Lower lobe of right lung (tissue), 2 donors: Measurements from ENCODE around the gene ING5. TPM values are rescaled to one million over a fixed set of nuclear protein-coding genes. Genes with fewer than 3 reads are reported as not detected.
"Not testable (repeated sequence)": the region's sequence is repeated elsewhere in the genome, so short reads cannot be mapped to it uniquely, and the experiment has no call there.

Experiments
- ATAC-seq, 2 donors: fragments of 200-7000 bp; cut with Tn5 transposase; one replicate each; pipeline ENCODE4 v1.9.1; 2020 to 2022; ENCODE audit warnings: mild to moderate bottlenecking in 2 of 2, moderate library complexity in 2 of 2
- DNase-seq: peaks from one replicate; pipeline ENCODE4 v3.0.0-alpha.2; 2020
- H3K27ac ChIP-seq: fragments of 200-600 bp; one replicate; pipeline ENCODE4 v1.8.0; 2022
- H3K27me3 ChIP-seq: fragments of 200-600 bp; one replicate; pipeline ENCODE4 v1.8.0; 2022; ENCODE audit warnings: low read depth
- H3K36me3 ChIP-seq: fragments of 200-600 bp; one replicate; pipeline ENCODE4 v1.8.0; 2022; ENCODE audit warnings: mild to moderate bottlenecking
- H3K4me1 ChIP-seq: fragments of 200-600 bp; one replicate; pipeline ENCODE4 v1.8.0; 2022
- H3K4me3 ChIP-seq: fragments of 200-600 bp; one replicate; pipeline ENCODE4 v1.8.0; 2022; ENCODE audit warnings: mild to moderate bottlenecking
- H3K9me3 ChIP-seq: fragments of 200-600 bp; one replicate; pipeline ENCODE4 v1.8.0; 2022
- intact Hi-C: fragments of 100-400 bp; cut with DNase I; formaldehyde crosslinking; loops from one replicate; pipeline ENCODE4 v1.11.0; 2022
- total RNA-seq: library from RNA; stranded (reverse); fragmentation: NEBNext Ultra II Directional; extraction: Animal tissue kit (Norgen Biotek cat#: 25700); gene quantifications from one replicate; pipeline ENCODE4 v1.2.1, GENCODE V29; 2021
- TF ChIP-seq, protein P1 (sequence below): fragments of 200-600 bp; IDR thresholded peaks from one replicate; pipeline ENCODE4 v1.8.0; 2022; ENCODE audit warnings: antibody characterized with exemption, mild to moderate bottlenecking
- donor health status: DM: no; HTN: yes; CAD: no; lungs with severe emphysema.

Gene ING5
- total RNA-seq, 1 donor from 2014 or later: 36.5 TPM

DNA sequence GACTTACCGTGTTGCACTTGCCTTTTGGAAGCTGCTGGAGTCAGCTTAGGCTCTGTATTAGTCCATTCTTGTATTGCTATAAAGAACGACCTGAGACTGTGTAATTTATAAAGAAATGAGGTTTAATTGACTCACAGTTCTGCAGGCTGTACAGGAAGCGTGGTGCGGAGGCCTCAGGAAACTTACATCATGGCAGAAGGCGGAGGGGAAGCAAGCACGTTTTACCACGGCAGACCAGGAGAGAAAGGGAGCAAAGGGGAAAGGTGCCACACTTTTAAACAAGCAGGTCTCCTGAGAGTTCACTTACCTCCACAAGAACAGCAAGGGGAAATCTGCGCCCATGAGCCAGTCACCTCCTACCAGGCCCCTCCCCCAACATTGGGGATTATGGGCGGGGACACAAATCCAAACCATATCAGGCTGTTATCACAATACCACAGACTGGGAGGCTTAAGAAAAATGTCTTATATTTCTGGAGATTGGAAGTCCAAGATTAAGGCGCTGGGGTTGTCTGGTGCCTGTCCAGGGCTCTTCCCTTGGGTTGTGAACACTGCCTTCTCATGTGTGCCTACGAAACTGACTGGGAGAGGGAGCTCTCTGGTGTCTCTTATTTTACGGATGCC lies 28.9 kb downstream of the ING5 start:
- DNase-seq: no peak
- Histone ChIP-seq H3K27me3 (no peaks in the 10 kb centered on the region), H3K27ac (no peak overlapping the region), H3K4me3 (no peak overlapping the region), H3K9me3 (no peaks in the 10 kb centered on the region), H3K36me3 (peaks cover 4% of the 10 kb centered on the region), H3K4me1 (peaks cover 16% of the 10 kb centered on the region)
- TF ChIP-seq, protein P1, sequence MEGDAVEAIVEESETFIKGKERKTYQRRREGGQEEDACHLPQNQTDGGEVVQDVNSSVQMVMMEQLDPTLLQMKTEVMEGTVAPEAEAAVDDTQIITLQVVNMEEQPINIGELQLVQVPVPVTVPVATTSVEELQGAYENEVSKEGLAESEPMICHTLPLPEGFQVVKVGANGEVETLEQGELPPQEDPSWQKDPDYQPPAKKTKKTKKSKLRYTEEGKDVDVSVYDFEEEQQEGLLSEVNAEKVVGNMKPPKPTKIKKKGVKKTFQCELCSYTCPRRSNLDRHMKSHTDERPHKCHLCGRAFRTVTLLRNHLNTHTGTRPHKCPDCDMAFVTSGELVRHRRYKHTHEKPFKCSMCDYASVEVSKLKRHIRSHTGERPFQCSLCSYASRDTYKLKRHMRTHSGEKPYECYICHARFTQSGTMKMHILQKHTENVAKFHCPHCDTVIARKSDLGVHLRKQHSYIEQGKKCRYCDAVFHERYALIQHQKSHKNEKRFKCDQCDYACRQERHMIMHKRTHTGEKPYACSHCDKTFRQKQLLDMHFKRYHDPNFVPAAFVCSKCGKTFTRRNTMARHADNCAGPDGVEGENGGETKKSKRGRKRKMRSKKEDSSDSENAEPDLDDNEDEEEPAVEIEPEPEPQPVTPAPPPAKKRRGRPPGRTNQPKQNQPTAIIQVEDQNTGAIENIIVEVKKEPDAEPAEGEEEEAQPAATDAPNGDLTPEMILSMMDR: no peak
- intact Hi-C loops: no loop called here
- no peak for ATAC-seq

DNA sequence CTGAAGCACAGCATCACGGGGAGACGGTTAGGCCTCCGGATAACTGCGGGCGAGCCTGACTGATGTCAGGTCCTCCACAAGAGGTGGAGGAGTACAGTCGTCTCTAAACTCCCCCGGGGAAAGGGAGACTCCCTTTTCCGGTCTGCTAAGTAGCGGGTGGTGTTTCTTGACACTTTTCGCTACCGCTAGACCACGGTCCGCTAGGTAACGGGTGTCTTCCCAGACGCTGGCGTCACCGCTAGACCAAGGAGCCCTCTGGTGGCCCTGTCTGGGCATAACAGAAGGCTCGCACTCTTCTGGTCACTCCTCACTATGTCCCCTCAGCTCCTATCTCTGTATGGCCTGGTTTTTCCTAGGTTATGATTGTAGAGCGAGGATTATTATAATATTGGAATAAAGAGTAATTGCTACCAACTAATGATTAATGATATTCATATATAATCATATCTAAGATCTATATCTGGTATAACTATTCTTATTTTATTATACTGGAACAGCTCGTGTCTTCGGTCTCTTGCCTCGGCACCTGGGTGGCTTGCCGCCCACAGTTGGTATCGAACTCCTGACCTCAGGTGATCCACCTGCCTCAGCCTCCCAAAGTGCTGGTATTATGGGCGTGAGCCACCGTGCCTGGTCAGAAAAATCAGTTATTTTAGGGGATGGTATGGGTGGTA lies 30.8 kb downstream of the ING5 start:
- TF ChIP-seq, protein P1: peak; percentile 69
- H3K4me1 ChIP-seq: peaks cover 18% of the 10 kb centered on the region
- H3K9me3 ChIP-seq, H3K36me3 ChIP-seq, H3K4me3 ChIP-seq, intact Hi-C loops, H3K27ac ChIP-seq, H3K27me3 ChIP-seq, ATAC-seq: not testable (repeated sequence)
- peak; percentile 81 for DNase-seq

GRCh38 chr2:241733391-241734207 lies 31.8 kb downstream of the ING5 start:
- intact Hi-C loops: no loop called here
- Histone ChIP-seq H3K9me3 (no peaks in the 10 kb centered on the region), H3K27ac (peak overlapping the region; percentile 91), H3K27me3 (no peaks in the 10 kb centered on the region), H3K4me3 (peak overlapping the region; percentile 100), H3K36me3 (no peaks in the 10 kb centered on the region), H3K4me1 (peaks cover 18% of the 10 kb centered on the region)
- DNase-seq (peak; percentile 47), ATAC-seq (no peak)
- TF ChIP-seq, protein P1: no peak

DNA sequence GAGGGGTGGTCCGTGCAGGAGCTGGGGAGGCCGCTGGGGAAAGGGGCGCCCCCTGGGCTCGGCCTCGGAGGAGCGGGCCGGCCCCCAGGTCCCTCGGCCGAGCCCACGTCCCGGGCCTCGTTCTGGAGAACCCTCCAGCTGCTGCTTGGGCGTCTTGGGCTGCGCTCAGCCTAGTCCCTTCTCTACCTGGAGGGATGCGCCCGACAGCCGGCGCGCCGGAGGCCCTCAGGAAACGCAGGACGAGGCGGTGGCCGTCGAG lies 32.3 kb downstream of the ING5 start:
- no peaks in the 10 kb centered on the region for H3K9me3 ChIP-seq
- peak overlapping the region; percentile 100 for H3K4me3 ChIP-seq
- TF ChIP-seq, protein P1: no peak
- intact Hi-C loops: no loop called here
- ATAC-seq: peak; percentile 19 to 29
- no peaks in the 10 kb centered on the region for H3K27me3 ChIP-seq
- H3K4me1 ChIP-seq: peaks cover 18% of the 10 kb centered on the region
- no peaks in the 10 kb centered on the region for H3K36me3 ChIP-seq
- no peak for DNase-seq
- H3K27ac ChIP-seq: peak overlapping the region; percentile 91

GRCh38 chr2:241734467-241735208 lies 32.8 kb downstream of the ING5 start, which contains the start of gene D2HGDH:
Gene D2HGDH (plus strand): TSS chr2:241734630. CDS start chr2:241735225, 595 bp downstream.
- Histone ChIP-seq H3K9me3 (no peaks in the 10 kb centered on the region), H3K4me3 (peak within 1 kb of the TSS; percentile 100), H3K27me3 (no peaks in the 10 kb centered on the region), H3K4me1 (peaks cover 18% of the 10 kb centered on the region), H3K36me3 (peaks cover 4% of the 10 kb centered on the region), H3K27ac (peak within 1 kb of the TSS; percentile 91)
- TF ChIP-seq, protein P1: no peak
- intact Hi-C loops: no loop called here
- DNase-seq (peak; percentile 97), ATAC-seq (peak; percentile 96 to 98)
